ENCODE results near the gene GNAI2.
A peak's percentile ranks its signal among the peaks of the same experiment; 100 is the strongest.

The GNAI2 gene

GRCh38 chr3:50245251-50245745 lies 9.3 kb downstream of the GNAI2 start:
- H3K4me3 ChIP-seq (ENCODE audit: low read depth, low read length), result no peak overlapping the region
- TF ChIP-seq CTCF (IDR thresholded peaks at IDR 0.05; ENCODE audit: control insufficient read depth, extremely low read depth, insufficient read depth), result no peak
- no peak for DNase-seq (ENCODE audit: low read depth)

- H3K4me3 ChIP-seq (ENCODE audit: low read depth, low read length), result peak overlapping the region; percentile 33; the same call in 1 of the 2 replicates
- DNase-seq (ENCODE audit: low read depth), result peak; percentile 8
- TF ChIP-seq CTCF (IDR thresholded peaks at IDR 0.05; ENCODE audit: control insufficient read depth, extremely low read depth, insufficient read depth), result peak; percentile 96
Observed at GRCh38 chr3:50245831-50246516, 10.0 kb downstream of the GNAI2 start.

GRCh38 chr3:50246517-50246954 lies 10.5 kb downstream of the GNAI2 start:
- no peak overlapping the region for H3K4me3 ChIP-seq (ENCODE audit: low read depth, low read length)
- no peak for DNase-seq (ENCODE audit: low read depth)
- no peak for TF ChIP-seq CTCF (IDR thresholded peaks at IDR 0.05; ENCODE audit: control insufficient read depth, extremely low read depth, insufficient read depth)

GRCh38 chr3:50248387-50248786 lies 12.4 kb downstream of the GNAI2 start:
- no peak overlapping the region for H3K4me3 ChIP-seq (ENCODE audit: low read depth, low read length)
- no peak for DNase-seq (ENCODE audit: low read depth)
- TF ChIP-seq CTCF (IDR thresholded peaks at IDR 0.05; ENCODE audit: control insufficient read depth, extremely low read depth, insufficient read depth), result no peak

GRCh38 chr3:50249457-50249856 lies 13.5 kb downstream of the GNAI2 start:
- no peak overlapping the region for H3K4me3 ChIP-seq (ENCODE audit: low read depth, low read length)
- DNase-seq (ENCODE audit: low read depth), result no peak
- TF ChIP-seq CTCF (IDR thresholded peaks at IDR 0.05; ENCODE audit: control insufficient read depth, extremely low read depth, insufficient read depth), result no peak

- DNase-seq (ENCODE audit: low read depth), result no peak
- no peak for TF ChIP-seq CTCF (IDR thresholded peaks at IDR 0.05; ENCODE audit: control insufficient read depth, extremely low read depth, insufficient read depth)
- no peak overlapping the region for H3K4me3 ChIP-seq (ENCODE audit: low read depth, low read length)
Observed at GRCh38 chr3:50250514-50250913, 14.5 kb downstream of the GNAI2 start.

- DNase-seq (ENCODE audit: low read depth), result no peak
- H3K4me3 ChIP-seq (ENCODE audit: low read depth, low read length), result no peak overlapping the region
- TF ChIP-seq CTCF (IDR thresholded peaks at IDR 0.05; ENCODE audit: control insufficient read depth, extremely low read depth, insufficient read depth), result no peak
Observed at GRCh38 chr3:50251220-50251619, 15.2 kb downstream of the GNAI2 start.
